Activated naive CD4-positive, alpha-beta T cell treated with anti-CD3 and anti-CD28 coated beads, Interleukin-2, amount 50 U/mL, for 72 hours (primary cell): ENCODE measurements around the gene BCL2L11. TPM values are rescaled to one million over a fixed set of nuclear protein-coding genes. Genes with fewer than 3 reads are reported as not detected.
"Not testable (repeated sequence)": the region's sequence is repeated elsewhere in the genome, so short reads cannot be mapped to it uniquely, and the experiment has no call there.

Experiments used
- ATAC-seq, 2 donors: fragments of 150-1000 bp; cut with Tn5 transposase; 2 replicates each; pipeline ENCODE4 v1.10.0; 2021; ENCODE audit warnings: mild to moderate bottlenecking in 2 of 2, moderate library complexity in 2 of 2
- DNase-seq, 2 donors: peaks; one replicate each; pipeline ENCODE4 v3.0.0; 2021 to 2022; ENCODE audit warnings: low spot score in 2 of 2
- H3K27ac Mint-ChIP-seq, 2 donors: one replicate each; pipeline ENCODE4 v1.8.0; 2022; ENCODE audit warnings: mild to moderate bottlenecking in 2 of 2, mixed read lengths in 2 of 2
- H3K36me3 Mint-ChIP-seq, 2 donors: one replicate each; pipeline ENCODE4 v1.8.0; 2022; ENCODE audit warnings: mixed read lengths in 2 of 2
- H3K9me3 Mint-ChIP-seq, 2 donors: one replicate each; pipeline ENCODE4 v1.8.0; 2022; ENCODE audit warnings: mixed read lengths in 2 of 2
- total RNA-seq, 2 donors: library from RNA; stranded (reverse); gene quantifications; one replicate each; pipeline ENCODE4 v1.2.3, GENCODE V29; 2022

Gene BCL2L11
- 10 to 100 TPM; 11.0 to 40.2 TPM for total RNA-seq

GRCh38 chr2:111120253-111121027 lies at the start of gene BCL2L11:
BCL2L11 (plus strand) TSS chr2:111120914; CDS start chr2:111123746, 2,832 bp downstream.
- ATAC-seq: peak; percentile 59 to 61
- no peaks in the 10 kb centered on the region for H3K9me3 Mint-ChIP-seq
- H3K27ac Mint-ChIP-seq: peak within 1 kb of the TSS; percentile 9 to 92
- H3K36me3 Mint-ChIP-seq: peaks cover 13 to 36% of the 10 kb centered on the region in 2 donors
- peak; percentile 91 to 95 for DNase-seq

DNA sequence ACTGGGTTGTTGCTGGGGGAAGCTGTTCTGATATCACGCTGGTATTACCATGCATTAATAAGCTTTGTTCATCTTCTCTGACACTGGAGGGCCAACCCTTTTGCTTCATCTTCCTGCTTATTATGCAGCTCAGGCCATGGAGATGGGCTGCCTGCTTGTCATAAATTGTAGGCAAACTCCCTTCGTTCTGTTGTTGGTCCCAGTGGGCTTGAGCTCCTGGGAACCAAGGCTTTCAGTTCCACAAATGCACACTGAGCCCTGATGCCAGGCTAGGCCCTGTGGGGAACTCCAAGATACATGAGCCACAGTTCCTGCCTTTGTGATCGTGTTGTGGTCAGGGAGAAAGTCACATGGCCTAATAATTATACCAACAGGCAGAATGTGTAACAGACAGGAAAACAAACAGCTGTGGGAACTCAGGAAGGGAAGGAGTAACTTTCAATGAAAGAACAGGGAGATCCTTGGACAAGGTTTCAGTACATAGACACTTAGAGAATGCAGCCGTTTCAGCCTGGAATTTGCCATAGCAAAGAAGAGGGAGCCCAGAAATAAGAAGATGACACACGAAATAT lies 49.0 kb upstream of the BCL2L11 start:
- DNase-seq (no peak), ATAC-seq (no peak)
- no peak overlapping the region for H3K27ac Mint-ChIP-seq
- H3K9me3 Mint-ChIP-seq: peaks cover 0 to 22% of the 10 kb centered on the region in 2 donors
- peaks cover 0 to 19% of the 10 kb centered on the region in 2 donors for H3K36me3 Mint-ChIP-seq

- H3K9me3 Mint-ChIP-seq: peaks cover 0 to 25% of the 10 kb centered on the region in 2 donors
- DNase-seq (no peak), ATAC-seq (no peak)
- peaks cover 0 to 19% of the 10 kb centered on the region in 2 donors for H3K36me3 Mint-ChIP-seq
- no peak overlapping the region for H3K27ac Mint-ChIP-seq
Observed at GRCh38 chr2:111072220-111072871, 48.4 kb upstream of the BCL2L11 start.

GRCh38 chr2:111082659-111083058 lies 38.1 kb upstream of the BCL2L11 start:
- DNase-seq, H3K27ac Mint-ChIP-seq, H3K36me3 Mint-ChIP-seq, H3K9me3 Mint-ChIP-seq, ATAC-seq: not testable (repeated sequence)

DNA sequence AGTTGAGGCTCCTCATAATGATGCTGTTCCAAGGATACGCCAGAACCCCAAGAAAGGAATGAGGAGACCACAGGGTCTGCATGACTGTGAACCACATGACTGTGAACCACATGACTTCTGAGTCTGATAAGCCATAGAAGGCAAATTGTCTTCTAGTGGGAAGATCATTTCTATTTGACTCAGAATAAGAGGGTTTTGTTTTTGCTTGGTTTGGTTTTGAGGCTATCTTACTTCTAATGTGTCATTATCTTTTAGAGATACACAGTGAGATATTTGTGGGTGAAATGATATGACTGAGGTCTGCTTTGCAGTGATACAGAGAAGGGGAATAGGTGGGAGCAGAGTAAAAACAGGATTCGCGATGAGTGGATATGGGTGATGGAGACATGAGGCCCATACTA lies 28.9 kb upstream of the BCL2L11 start:
- Mint-ChIP-seq H3K9me3 (no peaks in the 10 kb centered on the region), H3K27ac (no peak overlapping the region), H3K36me3 (no peaks in the 10 kb centered on the region)
- ATAC-seq (peak; percentile 97 to 98), DNase-seq (no peak)

DNA sequence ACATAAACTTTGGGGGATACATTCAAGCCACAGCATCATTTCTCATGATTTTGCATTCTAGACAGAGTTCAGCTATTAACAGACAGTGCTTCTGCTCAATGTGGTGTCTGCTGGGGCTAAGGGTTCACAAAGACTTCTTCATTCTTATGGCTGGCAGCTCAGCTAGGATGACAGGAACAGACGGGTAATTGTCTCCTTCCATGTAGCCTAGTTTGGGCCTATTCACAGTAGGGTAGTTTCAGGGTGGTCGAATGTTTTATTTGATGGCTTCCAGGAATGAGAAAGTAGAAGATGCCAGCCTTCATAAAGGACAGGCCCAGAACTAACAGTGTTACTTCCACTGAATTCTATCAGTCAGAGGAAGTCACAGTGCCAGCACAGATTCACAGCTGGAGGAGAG lies 26.0 kb upstream of the BCL2L11 start:
- no peaks in the 10 kb centered on the region for H3K36me3 Mint-ChIP-seq

GRCh38 chr2:111095434-111095833 lies 25.3 kb upstream of the BCL2L11 start:
- H3K27ac Mint-ChIP-seq: no peak overlapping the region
- peaks cover 0 to 1% of the 10 kb centered on the region in 2 donors for H3K36me3 Mint-ChIP-seq
- ATAC-seq (no peak), DNase-seq (no peak)
- H3K9me3 Mint-ChIP-seq: peaks cover 0 to under 1% of the 10 kb centered on the region in 2 donors

More for the DNA sequence above, 26.0 kb upstream of the BCL2L11 start:
- DNase-seq (no peak), ATAC-seq (no peak)
- Mint-ChIP-seq H3K9me3 (no peaks in the 10 kb centered on the region), H3K27ac (no peak overlapping the region)

DNA sequence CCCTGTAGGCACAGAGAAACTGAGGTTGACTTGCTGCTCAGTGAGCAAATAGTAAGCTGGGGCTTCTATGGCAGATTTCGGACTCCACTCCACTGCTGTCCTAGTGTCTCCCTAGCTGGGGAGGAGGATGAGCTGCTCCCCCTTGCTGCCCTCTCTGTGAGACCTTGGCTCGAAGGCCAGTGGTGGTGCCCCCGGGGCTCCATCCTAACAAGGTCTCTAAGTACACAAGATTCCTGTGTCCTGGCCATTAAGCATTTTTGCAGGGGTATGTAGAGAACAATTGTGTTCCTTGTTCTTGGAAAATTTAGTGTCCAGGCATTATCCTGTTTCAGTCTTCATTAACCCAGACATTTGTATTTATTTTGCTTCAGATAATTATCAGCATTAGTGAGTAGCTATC lies 21.3 kb upstream of the BCL2L11 start:
- no peak for DNase-seq
- no peak for ATAC-seq
- Mint-ChIP-seq H3K36me3 (peaks cover 0 to 8% of the 10 kb centered on the region in 2 donors), H3K27ac (no peak overlapping the region), H3K9me3 (peaks cover 0 to 7% of the 10 kb centered on the region in 2 donors)

DNA sequence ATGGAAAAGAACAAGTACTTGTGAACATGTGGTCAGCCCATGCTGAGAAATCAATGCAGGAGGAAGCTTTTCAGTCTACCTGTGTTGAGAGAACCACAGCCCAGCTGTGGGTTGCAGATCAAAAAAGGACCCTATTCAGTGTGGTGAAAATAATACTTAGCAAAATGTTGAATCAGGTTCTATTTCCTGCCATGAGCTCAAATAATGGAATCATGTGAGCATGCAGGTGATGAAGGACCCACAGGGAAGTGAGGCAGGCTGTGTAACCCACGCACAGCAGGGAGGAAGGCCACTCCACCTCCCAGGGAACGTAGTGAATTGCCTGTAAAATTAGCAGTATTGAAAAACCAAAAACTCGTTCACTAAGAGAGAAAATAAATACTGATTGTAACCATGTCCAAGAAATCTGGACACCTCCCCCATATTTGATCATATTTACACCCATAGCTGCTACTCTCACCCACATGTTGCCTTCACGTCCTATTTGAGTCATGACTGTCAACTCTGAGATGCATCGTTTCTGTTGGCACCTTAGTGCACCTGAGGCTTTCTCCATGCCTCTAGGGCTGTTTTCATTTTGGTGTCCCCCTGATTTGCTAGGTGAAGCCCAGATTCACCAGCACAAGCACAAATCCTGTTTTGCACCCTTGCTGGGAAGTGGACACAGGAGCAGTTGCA lies 20.5 kb upstream of the BCL2L11 start:
- DNase-seq (no peak), ATAC-seq (peak; percentile 19 to 56)
- Mint-ChIP-seq H3K27ac (peak overlapping the region in 1 of 2 donors; percentile 83), H3K36me3 (peaks cover 0 to 8% of the 10 kb centered on the region in 2 donors), H3K9me3 (peaks cover 0 to 7% of the 10 kb centered on the region in 2 donors)

DNA sequence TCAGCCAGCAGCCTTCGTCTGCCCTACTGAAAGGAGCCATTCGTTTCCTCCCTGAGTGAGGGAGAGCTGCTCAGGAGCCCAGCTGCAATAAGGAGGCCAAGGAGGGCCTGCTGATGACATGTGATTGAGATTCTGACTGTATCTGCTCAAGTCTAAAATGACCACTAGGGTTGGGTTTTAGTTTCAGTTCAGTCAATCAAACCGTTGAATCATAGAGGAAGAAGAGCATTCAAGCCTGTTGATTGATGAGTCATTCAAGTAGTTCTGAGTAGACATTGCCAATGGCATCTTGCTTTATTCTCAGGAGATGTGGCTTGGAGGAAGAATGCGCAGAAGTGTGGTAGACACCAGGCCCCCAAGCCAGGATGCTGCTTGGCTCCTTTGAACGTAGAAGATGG lies 19.9 kb upstream of the BCL2L11 start:
- peaks cover 0 to 8% of the 10 kb centered on the region in 2 donors for H3K36me3 Mint-ChIP-seq
- ATAC-seq (peak; percentile 87 to 94), DNase-seq (peak in 1 of 2 donors; percentile 64)
- peaks cover 0 to 7% of the 10 kb centered on the region in 2 donors for H3K9me3 Mint-ChIP-seq
- H3K27ac Mint-ChIP-seq: peak overlapping the region in 1 of 2 donors; percentile 83

DNA sequence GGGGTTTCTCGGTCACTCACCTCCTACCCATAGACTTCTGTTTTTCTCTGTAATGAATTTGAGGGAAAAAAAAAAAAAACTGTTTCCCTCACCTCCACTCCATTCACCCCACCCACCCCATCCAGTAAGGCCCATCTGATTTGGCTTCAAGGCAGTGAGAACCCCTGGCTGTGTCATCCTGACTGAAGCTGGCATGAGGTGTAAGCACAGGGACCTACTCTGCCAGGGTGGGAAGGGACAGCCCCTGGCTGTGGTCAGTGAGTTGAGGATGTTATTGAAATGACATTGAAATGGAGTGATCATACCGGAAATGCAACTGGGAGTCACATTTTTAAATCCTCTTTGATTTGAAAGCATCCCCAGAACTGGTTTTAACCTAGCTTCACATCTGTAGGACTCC lies 19.1 kb upstream of the BCL2L11 start:
- peaks cover 0 to 7% of the 10 kb centered on the region in 2 donors for H3K9me3 Mint-ChIP-seq
- no peak overlapping the region for H3K27ac Mint-ChIP-seq
- DNase-seq: no peak
- H3K36me3 Mint-ChIP-seq: peaks cover 0 to 12% of the 10 kb centered on the region in 2 donors
- ATAC-seq: peak; percentile 15 to 66

DNA sequence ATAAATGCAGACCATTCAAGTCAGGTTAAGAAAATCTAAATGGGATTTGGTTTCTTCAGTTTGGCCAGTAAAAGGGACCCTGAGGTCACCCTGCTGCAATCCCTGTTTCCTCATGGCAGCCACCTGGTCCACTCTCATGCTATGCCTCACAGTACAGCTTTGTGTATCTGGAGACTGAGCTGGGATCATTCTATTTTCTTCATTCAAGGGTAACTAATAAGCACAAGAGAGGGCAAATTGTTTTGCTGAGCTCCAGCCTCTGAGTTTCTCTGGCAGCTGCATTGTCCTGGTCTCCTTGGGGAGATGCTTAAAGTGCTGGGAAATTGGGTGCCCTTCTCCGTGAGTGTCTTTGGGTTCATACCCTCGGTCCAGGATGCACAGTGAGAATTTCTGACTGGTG lies 18.5 kb upstream of the BCL2L11 start:
- ATAC-seq (no peak), DNase-seq (no peak)
- Mint-ChIP-seq H3K9me3 (peaks cover 0 to 7% of the 10 kb centered on the region in 2 donors), H3K36me3 (peaks cover 0 to 12% of the 10 kb centered on the region in 2 donors), H3K27ac (no peak overlapping the region)

DNA sequence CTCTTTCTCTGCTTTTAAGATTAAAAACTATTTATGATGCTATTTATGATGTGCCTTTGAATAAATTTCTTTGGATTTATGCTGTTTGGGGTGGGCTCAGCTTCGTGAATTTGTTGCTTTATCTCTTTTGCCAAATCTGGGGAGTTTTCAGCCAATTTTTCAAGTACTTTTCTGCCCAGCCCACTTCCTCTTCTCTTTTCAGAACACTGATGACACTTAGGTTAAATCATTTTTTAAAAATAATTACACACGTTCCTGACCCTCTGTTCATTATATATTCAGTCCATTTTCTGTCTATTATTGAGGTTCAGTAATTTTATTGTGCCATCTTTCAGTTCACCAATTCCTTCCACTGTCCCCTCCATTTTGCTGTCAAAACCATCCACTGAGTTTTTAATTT lies 14.8 kb upstream of the BCL2L11 start:
- Mint-ChIP-seq H3K9me3 (peaks cover 0 to 1% of the 10 kb centered on the region in 2 donors), H3K27ac (no peak overlapping the region), H3K36me3 (peaks cover 0 to 6% of the 10 kb centered on the region in 2 donors)
- no peak for DNase-seq
- ATAC-seq: no peak

DNA sequence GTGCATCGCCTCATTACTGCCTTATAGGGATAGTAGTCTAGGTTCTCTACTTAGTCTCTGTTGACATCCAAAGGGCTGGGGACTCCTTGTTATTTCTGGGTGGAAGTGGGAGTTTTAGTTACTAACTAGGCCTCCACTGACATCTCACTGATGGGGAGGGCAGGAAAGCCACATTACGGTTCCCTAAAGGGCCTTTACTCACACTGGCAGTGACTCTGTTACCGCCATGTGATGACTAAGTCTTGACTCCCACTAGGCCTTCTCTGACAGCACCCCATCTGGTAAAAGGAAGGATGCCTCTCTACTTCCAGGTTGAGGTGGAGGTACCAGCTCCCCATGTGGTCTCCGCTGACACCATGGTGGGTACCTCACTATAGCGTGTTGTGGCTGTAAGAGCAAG lies 14.0 kb upstream of the BCL2L11 start:
- ATAC-seq (peak in 1 of 2 donors; percentile 83), DNase-seq (no peak)
- peaks cover 0 to 4% of the 10 kb centered on the region in 2 donors for H3K36me3 Mint-ChIP-seq
- H3K9me3 Mint-ChIP-seq: no peaks in the 10 kb centered on the region
- H3K27ac Mint-ChIP-seq: no peak overlapping the region

GRCh38 chr2:111108745-111109271 lies 11.9 kb upstream of the BCL2L11 start:
- Mint-ChIP-seq H3K36me3 (peaks cover 0 to 4% of the 10 kb centered on the region in 2 donors), H3K27ac (no peak overlapping the region), H3K9me3 (no peaks in the 10 kb centered on the region)
- ATAC-seq (no peak), DNase-seq (no peak)

DNA sequence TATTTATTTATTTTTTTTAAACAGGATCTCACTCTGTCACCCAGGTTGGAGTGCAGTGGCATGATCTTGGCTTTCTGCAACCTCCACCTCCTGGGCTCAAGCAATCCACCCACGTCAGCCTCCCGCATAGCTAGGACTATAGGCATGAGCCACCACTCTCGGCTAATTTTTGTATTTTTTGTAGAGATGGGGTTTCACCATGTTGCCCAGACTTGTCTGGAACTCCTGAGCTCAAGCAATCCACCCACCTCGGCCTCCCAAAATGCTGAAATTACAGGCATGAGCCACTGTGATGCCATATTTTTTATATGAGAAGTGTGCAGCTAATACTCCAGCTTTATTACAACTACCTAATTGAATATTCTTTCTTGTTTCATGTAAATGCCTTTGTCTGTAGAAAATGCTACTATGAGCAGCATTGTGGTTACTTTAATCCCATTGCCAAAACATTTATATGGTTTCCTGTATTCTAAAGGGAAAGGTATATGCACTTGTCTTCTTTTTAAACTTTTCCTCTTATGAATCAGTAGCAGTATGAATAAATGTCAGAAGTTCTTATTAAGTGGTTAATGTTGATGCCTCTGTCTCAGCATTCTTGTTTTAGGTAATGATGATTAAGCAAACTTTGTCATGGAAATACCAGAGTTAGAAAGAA lies 9.5 kb upstream of the BCL2L11 start:
- peak; percentile 20 to 75 for ATAC-seq
- no peak for DNase-seq
- no peaks in the 10 kb centered on the region for H3K9me3 Mint-ChIP-seq
- H3K36me3 Mint-ChIP-seq: peaks cover 0 to 3% of the 10 kb centered on the region in 2 donors
- no peak overlapping the region for H3K27ac Mint-ChIP-seq
